Keratinocyte (primary cell): ENCODE results near the gene MYCBP2.

Experiments
- EZH2 ChIP-seq: IDR thresholded peaks from one replicate; pipeline ENCODE4 v1.6.1; 2012; ENCODE audit warnings: inconsistent platforms, mild to moderate bottlenecking, low read length, moderate library complexity
- TF ChIP-seq, protein P1 (sequence below), 3 experiments: IDR thresholded peaks in 1 of 3; conservative IDR thresholded peaks in 1 of 3; optimal IDR thresholded peaks in 1 of 3; 2 replicates in 2 of 3; 3 replicates in 1 of 3; pipeline versions ENCODE3 to v1.5.1; 2011; ENCODE audit warnings: low read length in 3 of 3, mild to moderate bottlenecking in 3 of 3, moderate library complexity in 2 of 3, control low read depth in 1 of 3, inconsistent platforms in 1 of 3; ENCODE audit not compliant: insufficient read depth in 2 of 3; ENCODE audit errors: extremely low read depth in 1 of 3

DNA sequence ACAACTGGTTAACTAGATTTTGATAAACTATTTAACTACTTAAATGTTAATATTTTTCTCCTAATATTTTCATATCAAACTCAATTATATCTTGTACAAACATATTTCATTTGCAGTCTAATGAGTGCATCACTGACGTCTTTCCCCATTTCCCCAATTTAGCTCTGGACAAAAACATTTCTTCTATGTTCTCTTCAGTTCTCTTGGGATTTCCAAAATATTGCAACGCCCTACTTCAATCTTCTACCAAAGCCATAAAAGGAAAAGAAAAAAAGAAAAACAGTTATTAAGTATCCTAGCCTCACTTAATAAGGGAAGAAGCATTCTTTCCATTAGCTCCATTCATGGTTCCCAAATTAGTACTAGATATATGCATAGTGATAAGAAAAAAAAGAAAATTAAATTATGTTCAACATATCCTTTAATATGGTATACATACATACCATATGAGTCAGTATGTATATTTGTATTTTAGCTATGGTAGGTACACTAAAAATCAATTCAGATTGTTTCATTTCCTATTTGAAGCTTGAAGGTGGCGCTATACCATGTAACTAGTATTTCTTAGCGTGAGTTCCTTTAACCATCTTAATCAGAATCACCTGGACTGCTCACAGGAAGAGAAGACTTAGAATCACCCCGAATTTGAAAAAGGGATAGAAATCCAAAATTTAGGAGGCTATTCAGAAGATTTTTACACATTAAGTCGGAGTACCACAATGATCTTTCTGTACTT is 309.8 kb downstream of the MYCBP2 start:
- TF ChIP-seq, protein P1, sequence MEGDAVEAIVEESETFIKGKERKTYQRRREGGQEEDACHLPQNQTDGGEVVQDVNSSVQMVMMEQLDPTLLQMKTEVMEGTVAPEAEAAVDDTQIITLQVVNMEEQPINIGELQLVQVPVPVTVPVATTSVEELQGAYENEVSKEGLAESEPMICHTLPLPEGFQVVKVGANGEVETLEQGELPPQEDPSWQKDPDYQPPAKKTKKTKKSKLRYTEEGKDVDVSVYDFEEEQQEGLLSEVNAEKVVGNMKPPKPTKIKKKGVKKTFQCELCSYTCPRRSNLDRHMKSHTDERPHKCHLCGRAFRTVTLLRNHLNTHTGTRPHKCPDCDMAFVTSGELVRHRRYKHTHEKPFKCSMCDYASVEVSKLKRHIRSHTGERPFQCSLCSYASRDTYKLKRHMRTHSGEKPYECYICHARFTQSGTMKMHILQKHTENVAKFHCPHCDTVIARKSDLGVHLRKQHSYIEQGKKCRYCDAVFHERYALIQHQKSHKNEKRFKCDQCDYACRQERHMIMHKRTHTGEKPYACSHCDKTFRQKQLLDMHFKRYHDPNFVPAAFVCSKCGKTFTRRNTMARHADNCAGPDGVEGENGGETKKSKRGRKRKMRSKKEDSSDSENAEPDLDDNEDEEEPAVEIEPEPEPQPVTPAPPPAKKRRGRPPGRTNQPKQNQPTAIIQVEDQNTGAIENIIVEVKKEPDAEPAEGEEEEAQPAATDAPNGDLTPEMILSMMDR (optimal IDR thresholded peaks at IDR 0.05 in 1 of 3, IDR thresholded peaks at IDR 0.05 in 1 of 3, conservative IDR thresholded peaks at IDR 0.05 in 1 of 3; ENCODE audit: extremely low read depth in 1 of 3, insufficient read depth in 2 of 3, low read length in 3 of 3): no peak
- no peak for TF ChIP-seq EZH2
